Muscle layer of colon (tissue), 2 donors: ENCODE data around the gene PAK1.

Source experiments
- H3K27ac ChIP-seq: one replicate; pipeline ENCODE4 v1.7.0; 2013; ENCODE audit warnings: low read depth, mild to moderate bottlenecking, low read length, moderate library complexity
- H3K27me3 ChIP-seq, 2 donors: one replicate each; pipeline ENCODE4 v1.7.0; 2013; ENCODE audit warnings: low read length in 2 of 2, mild to moderate bottlenecking in 2 of 2; ENCODE audit not compliant: insufficient read depth in 2 of 2, control insufficient read depth in 1 of 2
- H3K36me3 ChIP-seq: one replicate; pipeline ENCODE4 v1.7.0; 2013; ENCODE audit warnings: mild to moderate bottlenecking, low read length; ENCODE audit not compliant: insufficient read depth
- H3K4me1 ChIP-seq: one replicate; pipeline ENCODE4 v1.7.0; 2013; ENCODE audit warnings: mild to moderate bottlenecking, low read length; ENCODE audit not compliant: insufficient read depth
- H3K4me3 ChIP-seq, 2 donors: one replicate each; pipeline ENCODE4 v1.7.0; 2013; ENCODE audit warnings: low read length in 2 of 2, low read depth in 1 of 2, mild to moderate bottlenecking in 1 of 2, moderate library complexity in 1 of 2
- H3K9ac ChIP-seq: one replicate; pipeline ENCODE4 v1.7.0; 2013; ENCODE audit warnings: low read length
- H3K9me3 ChIP-seq: one replicate; pipeline ENCODE4 v1.7.0; 2013; ENCODE audit warnings: mild to moderate bottlenecking, low read length
- donor health status: abdominal sarcoma.
- donor health status: Adenocarcinoma of cecum.

PAK1 gene

GRCh38 chr11:77320351-77320750 is 153.5 kb downstream of the PAK1 start:
- Histone ChIP-seq H3K27ac (no peak overlapping the region), H3K4me3 (no peak overlapping the region), H3K4me1 (no peaks in the 10 kb centered on the region), H3K27me3 (no peaks in the 10 kb centered on the region), H3K9ac (no peak overlapping the region), H3K9me3 (no peaks in the 10 kb centered on the region), H3K36me3 (no peaks in the 10 kb centered on the region)

- Histone ChIP-seq H3K4me3 (no peak overlapping the region), H3K4me1 (no peaks in the 10 kb centered on the region), H3K36me3 (no peaks in the 10 kb centered on the region), H3K27ac (no peak overlapping the region), H3K9ac (no peak overlapping the region), H3K9me3 (no peaks in the 10 kb centered on the region), H3K27me3 (no peaks in the 10 kb centered on the region)
Measured at GRCh38 chr11:77318600-77318999, 155.3 kb downstream of the PAK1 start.

- H3K36me3 ChIP-seq, result no peaks in the 10 kb centered on the region
- H3K4me3 ChIP-seq, result no peak overlapping the region
- H3K4me1 ChIP-seq, result no peaks in the 10 kb centered on the region
- H3K27ac ChIP-seq, result no peak overlapping the region
- no peak overlapping the region for H3K9ac ChIP-seq
- no peaks in the 10 kb centered on the region for H3K27me3 ChIP-seq
- no peaks in the 10 kb centered on the region for H3K9me3 ChIP-seq
Measured at GRCh38 chr11:77316733-77317342, 157.1 kb downstream of the PAK1 start.

GRCh38 chr11:77312107-77312506 is 161.8 kb downstream of the PAK1 start:
- Histone ChIP-seq H3K4me1 (no peaks in the 10 kb centered on the region), H3K4me3 (no peak overlapping the region), H3K9me3 (no peaks in the 10 kb centered on the region), H3K9ac (no peak overlapping the region), H3K27me3 (no peaks in the 10 kb centered on the region), H3K36me3 (no peaks in the 10 kb centered on the region), H3K27ac (no peak overlapping the region)

- Histone ChIP-seq H3K4me1 (no peaks in the 10 kb centered on the region), H3K27me3 (no peaks in the 10 kb centered on the region), H3K9me3 (no peaks in the 10 kb centered on the region), H3K4me3 (no peak overlapping the region), H3K9ac (no peak overlapping the region), H3K36me3 (no peaks in the 10 kb centered on the region), H3K27ac (no peak overlapping the region)
Measured at GRCh38 chr11:77311701-77312100, 162.2 kb downstream of the PAK1 start.

GRCh38 chr11:77310721-77311120 is 163.2 kb downstream of the PAK1 start:
- Histone ChIP-seq H3K4me1 (no peaks in the 10 kb centered on the region), H3K27ac (no peak overlapping the region), H3K27me3 (no peaks in the 10 kb centered on the region), H3K9me3 (no peaks in the 10 kb centered on the region), H3K4me3 (no peak overlapping the region), H3K36me3 (no peaks in the 10 kb centered on the region), H3K9ac (no peak overlapping the region)

GRCh38 chr11:77309401-77310085 is 164.4 kb downstream of the PAK1 start:
- no peaks in the 10 kb centered on the region for H3K9me3 ChIP-seq

GRCh38 chr11:77308838-77309237 is 165.1 kb downstream of the PAK1 start:
- Histone ChIP-seq H3K36me3 (no peaks in the 10 kb centered on the region), H3K27ac (no peak overlapping the region), H3K27me3 (no peaks in the 10 kb centered on the region)

More at GRCh38 chr11:77309401-77310085, 164.4 kb downstream of the PAK1 start:
- H3K27me3 ChIP-seq, result no peaks in the 10 kb centered on the region
- no peak overlapping the region for H3K4me3 ChIP-seq
- H3K9ac ChIP-seq, result no peak overlapping the region
- no peak overlapping the region for H3K27ac ChIP-seq
- no peaks in the 10 kb centered on the region for H3K4me1 ChIP-seq
- no peaks in the 10 kb centered on the region for H3K36me3 ChIP-seq

GRCh38 chr11:77303328-77303727 is 170.6 kb downstream of the PAK1 start:
- no peak overlapping the region for H3K9ac ChIP-seq
- H3K36me3 ChIP-seq, result no peaks in the 10 kb centered on the region
- no peak overlapping the region for H3K27ac ChIP-seq
- H3K27me3 ChIP-seq, result no peaks in the 10 kb centered on the region
- no peaks in the 10 kb centered on the region for H3K4me1 ChIP-seq
- no peak overlapping the region for H3K4me3 ChIP-seq
- H3K9me3 ChIP-seq, result no peaks in the 10 kb centered on the region

More at GRCh38 chr11:77308838-77309237, 165.1 kb downstream of the PAK1 start:
- no peak overlapping the region for H3K9ac ChIP-seq
- H3K9me3 ChIP-seq, result no peaks in the 10 kb centered on the region
- H3K4me3 ChIP-seq, result no peak overlapping the region
- no peaks in the 10 kb centered on the region for H3K4me1 ChIP-seq

GRCh38 chr11:77302752-77303151 is 171.1 kb downstream of the PAK1 start:
- H3K9ac ChIP-seq, result no peak overlapping the region
- H3K27me3 ChIP-seq, result no peaks in the 10 kb centered on the region
- H3K4me1 ChIP-seq, result no peaks in the 10 kb centered on the region
- H3K27ac ChIP-seq, result no peak overlapping the region
- no peaks in the 10 kb centered on the region for H3K36me3 ChIP-seq
- H3K9me3 ChIP-seq, result no peaks in the 10 kb centered on the region
- no peak overlapping the region for H3K4me3 ChIP-seq

- no peaks in the 10 kb centered on the region for H3K27me3 ChIP-seq
- H3K4me1 ChIP-seq, result no peaks in the 10 kb centered on the region
- H3K27ac ChIP-seq, result no peak within 1 kb of the TSS
- no peak within 1 kb of the TSS for H3K4me3 ChIP-seq
- no peak within 1 kb of the TSS for H3K9ac ChIP-seq
- H3K9me3 ChIP-seq, result no peaks in the 10 kb centered on the region
- H3K36me3 ChIP-seq, result no peaks in the 10 kb centered on the region
Measured at GRCh38 chr11:77301510-77301909, 172.4 kb downstream of the PAK1 start, which contains the start of gene GDPD4. GDPD4 (minus strand) TSS chr11:77301686; CDS start chr11:77285137, 16,549 bp downstream.

GRCh38 chr11:77300695-77301094 is 173.2 kb downstream of the PAK1 start:
- Histone ChIP-seq H3K27me3 (no peaks in the 10 kb centered on the region), H3K4me3 (no peak overlapping the region), H3K4me1 (no peaks in the 10 kb centered on the region), H3K36me3 (no peaks in the 10 kb centered on the region), H3K9ac (no peak overlapping the region), H3K9me3 (no peaks in the 10 kb centered on the region), H3K27ac (no peak overlapping the region)
